Measurements from ENCODE around the gene SNX25. TPM values are rescaled to one million over a fixed set of nuclear protein-coding genes. Genes with fewer than 3 reads are reported as not detected.
A peak's percentile ranks its signal among the peaks of the same experiment; 100 is the strongest.

SNX25 gene
- total and polyA plus RNA-seq, 10 of the 15 experiments (the other 5 are each of a cell fraction or from before 2014, with no cell fraction given), result 11.2 to 117 (median 62.8) TPM

DNA sequence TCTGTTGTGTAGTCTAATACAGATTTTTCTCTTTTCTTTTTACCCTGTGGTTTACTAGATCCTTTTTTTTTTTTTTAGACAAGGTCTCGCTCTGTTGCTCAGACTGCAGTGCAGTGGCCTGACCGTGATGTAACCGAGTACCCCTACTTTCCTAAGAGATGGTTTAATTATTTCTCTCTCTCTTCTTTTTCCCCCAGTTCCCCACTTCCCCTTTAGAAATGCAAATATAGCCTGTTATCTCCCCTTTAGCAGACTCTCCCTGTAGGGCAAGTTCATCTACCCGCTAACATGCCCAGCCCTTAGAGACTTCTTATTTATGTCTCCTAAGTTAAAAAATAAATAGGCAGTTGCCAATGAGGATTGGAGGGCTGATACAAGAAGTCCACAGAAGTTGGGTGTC lies 4.5 kb downstream of the SNX25 start (continued):
- TF ChIP-seq BHLHE40 (IDR thresholded peaks at IDR 0.05; ENCODE audit: borderline replicate concordance in 1 of 2, low read depth in 2 of 2, low read length in 1 of 2) (peak in 1 of 2 experiments; percentile 28; a peak in 1 of 4 replicates), STAT1 (conservative IDR thresholded peaks at IDR 0.05) (no peak), MEF2A (IDR thresholded peaks at IDR 0.05; ENCODE audit: insufficient read depth, low read depth, low read length) (0 out of 2 replicates have a peak, but pooled peaks have one; percentile 50), RB1 (IDR thresholded peaks at IDR 0.05; ENCODE audit: borderline replicate concordance) (no peak), POLR2A (IDR thresholded peaks at IDR 0.05; ENCODE audit: low read depth, low read length) (no peak), PAX5 (IDR thresholded peaks at IDR 0.05; ENCODE audit: borderline replicate concordance, low read depth, low read length) (peak; percentile 90), CBX3 (IDR thresholded peaks at IDR 0.05; ENCODE audit: borderline replicate concordance, low read depth) (no peak), SIX5 (IDR thresholded peaks at IDR 0.05; ENCODE audit: low read depth, low read length, severe bottlenecking) (no peak), HDAC2 (IDR thresholded peaks at IDR 0.05) (no peak), NFXL1 (IDR thresholded peaks at IDR 0.05; ENCODE audit: borderline replicate concordance) (no peak), NFYB (IDR thresholded peaks at IDR 0.05; ENCODE audit: insufficient read depth, low read depth, low read length) (no peak), CHD1 (IDR thresholded peaks at IDR 0.05; ENCODE audit: low read depth, low read length) (no peak), RCOR1 (conservative IDR thresholded peaks at IDR 0.05; ENCODE audit: low read depth, low read length) (no peak), NBN (IDR thresholded peaks at IDR 0.05) (peak; percentile 79; the same call in 1 of the 2 replicates), MTA3 (IDR thresholded peaks at IDR 0.05; ENCODE audit: borderline replicate concordance, low read length) (no peak; the same call in 1 of the 2 replicates), NFIC (IDR thresholded peaks at IDR 0.05; ENCODE audit: low read depth, low read length) (peak; percentile 66; the same call in 1 of the 2 replicates), CHD4 (IDR thresholded peaks at IDR 0.05) (no peak), MTA2 (IDR thresholded peaks at IDR 0.05; ENCODE audit: low read depth) (peak; percentile 90), SP1 (IDR thresholded peaks at IDR 0.05; ENCODE audit: low read depth, low read length) (no peak), ESRRA (IDR thresholded peaks at IDR 0.05; ENCODE audit: low read length) (no peak)
- TF ChIP-seq, protein P1, sequence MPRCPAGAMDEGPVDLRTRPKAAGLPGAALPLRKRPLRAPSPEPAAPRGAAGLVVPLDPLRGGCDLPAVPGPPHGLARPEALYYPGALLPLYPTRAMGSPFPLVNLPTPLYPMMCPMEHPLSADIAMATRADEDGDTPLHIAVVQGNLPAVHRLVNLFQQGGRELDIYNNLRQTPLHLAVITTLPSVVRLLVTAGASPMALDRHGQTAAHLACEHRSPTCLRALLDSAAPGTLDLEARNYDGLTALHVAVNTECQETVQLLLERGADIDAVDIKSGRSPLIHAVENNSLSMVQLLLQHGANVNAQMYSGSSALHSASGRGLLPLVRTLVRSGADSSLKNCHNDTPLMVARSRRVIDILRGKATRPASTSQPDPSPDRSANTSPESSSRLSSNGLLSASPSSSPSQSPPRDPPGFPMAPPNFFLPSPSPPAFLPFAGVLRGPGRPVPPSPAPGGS (IDR thresholded peaks at IDR 0.05; ENCODE audit: borderline replicate concordance, insufficient read depth, low read depth, low read length, poor library complexity, severe bottlenecking), result no peak
- TF ChIP-seq, protein P2, sequence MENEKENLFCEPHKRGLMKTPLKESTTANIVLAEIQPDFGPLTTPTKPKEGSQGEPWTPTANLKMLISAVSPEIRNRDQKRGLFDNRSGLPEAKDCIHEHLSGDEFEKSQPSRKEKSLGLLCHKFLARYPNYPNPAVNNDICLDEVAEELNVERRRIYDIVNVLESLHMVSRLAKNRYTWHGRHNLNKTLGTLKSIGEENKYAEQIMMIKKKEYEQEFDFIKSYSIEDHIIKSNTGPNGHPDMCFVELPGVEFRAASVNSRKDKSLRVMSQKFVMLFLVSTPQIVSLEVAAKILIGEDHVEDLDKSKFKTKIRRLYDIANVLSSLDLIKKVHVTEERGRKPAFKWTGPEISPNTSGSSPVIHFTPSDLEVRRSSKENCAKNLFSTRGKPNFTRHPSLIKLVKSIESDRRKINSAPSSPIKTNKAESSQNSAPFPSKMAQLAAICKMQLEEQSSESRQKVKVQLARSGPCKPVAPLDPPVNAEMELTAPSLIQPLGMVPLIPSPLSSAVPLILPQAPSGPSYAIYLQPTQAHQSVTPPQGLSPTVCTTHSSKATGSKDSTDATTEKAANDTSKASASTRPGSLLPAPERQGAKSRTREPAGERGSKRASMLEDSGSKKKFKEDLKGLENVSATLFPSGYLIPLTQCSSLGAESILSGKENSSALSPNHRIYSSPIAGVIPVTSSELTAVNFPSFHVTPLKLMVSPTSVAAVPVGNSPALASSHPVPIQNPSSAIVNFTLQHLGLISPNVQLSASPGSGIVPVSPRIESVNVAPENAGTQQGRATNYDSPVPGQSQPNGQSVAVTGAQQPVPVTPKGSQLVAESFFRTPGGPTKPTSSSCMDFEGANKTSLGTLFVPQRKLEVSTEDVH (IDR thresholded peaks at IDR 0.05; ENCODE audit: low read depth, partially characterized antibody), result no peak
- TF ChIP-seq, protein P3, sequence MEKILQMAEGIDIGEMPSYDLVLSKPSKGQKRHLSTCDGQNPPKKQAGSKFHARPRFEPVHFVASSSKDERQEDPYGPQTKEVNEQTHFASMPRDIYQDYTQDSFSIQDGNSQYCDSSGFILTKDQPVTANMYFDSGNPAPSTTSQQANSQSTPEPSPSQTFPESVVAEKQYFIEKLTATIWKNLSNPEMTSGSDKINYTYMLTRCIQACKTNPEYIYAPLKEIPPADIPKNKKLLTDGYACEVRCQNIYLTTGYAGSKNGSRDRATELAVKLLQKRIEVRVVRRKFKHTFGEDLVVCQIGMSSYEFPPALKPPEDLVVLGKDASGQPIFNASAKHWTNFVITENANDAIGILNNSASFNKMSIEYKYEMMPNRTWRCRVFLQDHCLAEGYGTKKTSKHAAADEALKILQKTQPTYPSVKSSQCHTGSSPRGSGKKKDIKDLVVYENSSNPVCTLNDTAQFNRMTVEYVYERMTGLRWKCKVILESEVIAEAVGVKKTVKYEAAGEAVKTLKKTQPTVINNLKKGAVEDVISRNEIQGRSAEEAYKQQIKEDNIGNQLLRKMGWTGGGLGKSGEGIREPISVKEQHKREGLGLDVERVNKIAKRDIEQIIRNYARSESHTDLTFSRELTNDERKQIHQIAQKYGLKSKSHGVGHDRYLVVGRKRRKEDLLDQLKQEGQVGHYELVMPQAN (conservative IDR thresholded peaks at IDR 0.05), result no peak
- TF ChIP-seq, protein P4, sequence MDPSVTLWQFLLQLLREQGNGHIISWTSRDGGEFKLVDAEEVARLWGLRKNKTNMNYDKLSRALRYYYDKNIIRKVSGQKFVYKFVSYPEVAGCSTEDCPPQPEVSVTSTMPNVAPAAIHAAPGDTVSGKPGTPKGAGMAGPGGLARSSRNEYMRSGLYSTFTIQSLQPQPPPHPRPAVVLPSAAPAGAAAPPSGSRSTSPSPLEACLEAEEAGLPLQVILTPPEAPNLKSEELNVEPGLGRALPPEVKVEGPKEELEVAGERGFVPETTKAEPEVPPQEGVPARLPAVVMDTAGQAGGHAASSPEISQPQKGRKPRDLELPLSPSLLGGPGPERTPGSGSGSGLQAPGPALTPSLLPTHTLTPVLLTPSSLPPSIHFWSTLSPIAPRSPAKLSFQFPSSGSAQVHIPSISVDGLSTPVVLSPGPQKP (IDR thresholded peaks at IDR 0.05; ENCODE audit: low read depth, low read length), result no peak
